Neural cell (in vitro differentiated cells): ENCODE data around the gene NOS1AP. TPM values are rescaled to one million over a fixed set of nuclear protein-coding genes. Genes with fewer than 3 reads are reported as not detected.

Experiments
- H2AFZ ChIP-seq: fragments of 200-600, 300-800 bp; sonication (generic), shearing (Covaris generic); 2 replicates; pipeline ENCODE4 v1.6.0; 2014; ENCODE audit warnings: low read depth, mild to moderate bottlenecking, antibody characterized with exemption, low read length, moderate library complexity
- H3F3A ChIP-seq: fragments of 200-600 bp; shearing (Covaris generic); 2 replicates; pipeline ENCODE4 v1.6.1; 2016; ENCODE audit warnings: mild to moderate bottlenecking, moderate library complexity, mixed read lengths, antibody characterized with exemption, low read length; ENCODE audit not compliant: insufficient read depth, poor library complexity, severe bottlenecking
- H3K27ac ChIP-seq: fragments of 200-600, 300-800 bp; sonication (generic), shearing (Covaris generic); 2 replicates; pipeline ENCODE4 v1.5.1; 2014; ENCODE audit warnings: mild to moderate bottlenecking, low read length, moderate library complexity
- H3K27me3 ChIP-seq: fragments of 300-800, 200-600 bp; sonication (generic), shearing (Covaris generic); 2 replicates; pipeline ENCODE4 v1.6.0; 2014; ENCODE audit warnings: mild to moderate bottlenecking, low read depth, low read length, moderate library complexity; ENCODE audit not compliant: insufficient read depth
- H3K36me3 ChIP-seq: fragments of 300-800, 200-600 bp; sonication (generic), shearing (Covaris generic); 2 replicates; pipeline ENCODE4 v1.5.1; 2014; ENCODE audit warnings: mild to moderate bottlenecking, antibody characterized with exemption, low read length, moderate library complexity; ENCODE audit not compliant: insufficient read depth
- H3K4me2 ChIP-seq: fragments of 300-800, 200-600 bp; sonication (generic), shearing (Covaris generic); 2 replicates; pipeline ENCODE4 v1.6.0; 2014; ENCODE audit warnings: mild to moderate bottlenecking, low read length
- H3K4me3 ChIP-seq: fragments of 300-800, 200-600 bp; sonication (generic), shearing (Covaris generic); 2 replicates; pipeline ENCODE4 v1.5.1; 2014; ENCODE audit warnings: mild to moderate bottlenecking, low read length, moderate library complexity
- H3K79me2 ChIP-seq: fragments of 200-600 bp; shearing (Covaris generic); replicated peaks from 2 replicates; pipeline ENCODE4 v1.6.0; 2014; ENCODE audit warnings: mild to moderate bottlenecking, low read length, moderate library complexity; ENCODE audit not compliant: insufficient read depth
- H3K9ac ChIP-seq: fragments of 300-800, 200-600 bp; sonication (generic), shearing (Covaris generic); 2 replicates; pipeline ENCODE4 v1.6.1; 2016; ENCODE audit warnings: mild to moderate bottlenecking, low read length, mixed read lengths
- H3K9me2 ChIP-seq: fragments of 200-600 bp; shearing (Covaris generic); 2 replicates; pipeline ENCODE4 v1.6.1; 2016; ENCODE audit warnings: mild to moderate bottlenecking, low read length, mixed read lengths; ENCODE audit not compliant: insufficient read depth
- H3K9me3 ChIP-seq: fragments of 200-600, 300-800 bp; sonication (generic), shearing (Covaris generic); 2 replicates; pipeline ENCODE4 v1.6.1; 2016; ENCODE audit warnings: mild to moderate bottlenecking, mixed run types, low read length, moderate library complexity, mixed read lengths
- H4K20me1 ChIP-seq: fragments of 200-600 bp; shearing (Covaris generic); 2 replicates; pipeline ENCODE4 v1.6.1; 2016; ENCODE audit warnings: mild to moderate bottlenecking, mixed run types; ENCODE audit not compliant: insufficient read depth
- EP300 ChIP-seq: fragments of 450-650 bp; conservative IDR thresholded peaks from 2 replicates; pipeline ENCODE4 v1.6.1; 2014; ENCODE audit warnings: antibody characterized with exemption, mild to moderate bottlenecking, moderate library complexity; ENCODE audit not compliant: poor library complexity, severe bottlenecking
- EZH2 ChIP-seq: fragments of 200-600, 300-800 bp; shearing (Covaris generic), sonication (generic); IDR thresholded peaks from 2 replicates; pipeline ENCODE4 v1.6.1; 2014; ENCODE audit warnings: antibody characterized with exemption, low read length, borderline replicate concordance, mild to moderate bottlenecking; ENCODE audit not compliant: insufficient read depth, poor library complexity, severe bottlenecking
- MXI1 ChIP-seq: fragments of 450-650 bp; conservative IDR thresholded peaks from 2 replicates; pipeline ENCODE4 v1.6.1; 2014; ENCODE audit warnings: antibody characterized with exemption, mild to moderate bottlenecking; ENCODE audit not compliant: poor library complexity, severe bottlenecking
- POLR2AphosphoS5 ChIP-seq: IDR thresholded peaks from 2 replicates; pipeline ENCODE4 v1.6.1; 2012
- RAD21 ChIP-seq: fragments of 450-650 bp; conservative IDR thresholded peaks from 2 replicates; pipeline ENCODE4 v1.6.1; 2014; ENCODE audit warnings: antibody characterized with exemption, mild to moderate bottlenecking, moderate library complexity
- SMC3 ChIP-seq: fragments of 450-650 bp; conservative IDR thresholded peaks from 2 replicates; pipeline ENCODE4 v1.6.1; 2014; ENCODE audit warnings: antibody characterized with exemption, mild to moderate bottlenecking, moderate library complexity; ENCODE audit not compliant: poor library complexity
- TAF1 ChIP-seq: IDR thresholded peaks from 2 replicates; pipeline ENCODE4 v1.6.1; 2012; ENCODE audit warnings: low read depth
- polyA plus RNA-seq: library from polyadenylated mRNA; depleted of rRNA; stranded (reverse); fragments of >200 nt; gene quantifications from 2 replicates; pipeline ENCODE4 v1.2.3, GENCODE V29; 2014
- TF ChIP-seq, protein P1 (sequence below): IDR thresholded peaks from 2 replicates; pipeline ENCODE4 v1.6.1; 2012; ENCODE audit warnings: borderline replicate concordance
- TF ChIP-seq, protein P2 (sequence below): fragments of 450-650 bp; IDR thresholded peaks from 2 replicates; pipeline ENCODE4 v1.5.1; 2014; ENCODE audit warnings: antibody characterized with exemption, mild to moderate bottlenecking, moderate library complexity; ENCODE audit not compliant: poor library complexity, severe bottlenecking

Gene NOS1AP
- polyA plus RNA-seq, 1 donor from 2014 or later: 5.3 TPM

DNA sequence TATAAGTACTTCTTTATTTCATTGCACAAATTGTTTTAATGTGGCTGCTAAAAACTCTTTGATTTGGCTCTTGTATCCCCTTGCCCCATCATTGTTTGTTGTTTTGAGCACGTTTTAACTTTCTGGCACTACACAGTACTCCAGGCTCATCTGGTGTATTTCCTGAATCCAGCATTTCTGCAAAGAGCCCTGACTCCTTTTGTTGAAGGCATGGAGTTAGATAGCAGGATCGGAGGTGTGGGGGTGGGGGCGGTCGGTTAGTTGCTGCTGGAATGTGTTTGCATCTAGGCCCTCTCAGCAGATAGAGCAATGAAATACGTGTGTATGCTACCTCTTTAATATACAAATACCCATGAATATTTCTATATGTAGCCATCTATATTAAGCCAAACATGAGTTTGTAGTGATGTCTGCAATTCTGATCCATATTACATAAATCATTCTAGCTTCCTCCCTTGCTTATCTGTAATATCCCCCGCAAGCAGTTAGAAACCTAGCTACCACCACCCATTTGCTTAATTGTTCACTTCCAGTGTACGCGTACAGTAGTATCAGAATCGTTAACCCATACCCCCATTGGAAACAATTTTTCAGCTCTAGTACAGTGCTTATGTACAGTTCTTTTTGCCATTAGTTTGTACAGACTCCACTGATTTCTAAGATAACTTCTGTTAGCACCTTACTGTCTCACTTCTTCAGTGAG is 106.0 kb downstream of the NOS1AP start:
- no peaks in the 10 kb centered on the region for H3K9me2 ChIP-seq
- H3K9ac ChIP-seq: no peak overlapping the region
- no peak overlapping the region for H3K4me3 ChIP-seq
- H4K20me1 ChIP-seq: no peaks in the 10 kb centered on the region
- peaks cover 15% of the 10 kb centered on the region for H3K79me2 ChIP-seq
- no peak overlapping the region for H3K27ac ChIP-seq
- no peak overlapping the region for H3K4me2 ChIP-seq
- TF ChIP-seq, protein P1, sequence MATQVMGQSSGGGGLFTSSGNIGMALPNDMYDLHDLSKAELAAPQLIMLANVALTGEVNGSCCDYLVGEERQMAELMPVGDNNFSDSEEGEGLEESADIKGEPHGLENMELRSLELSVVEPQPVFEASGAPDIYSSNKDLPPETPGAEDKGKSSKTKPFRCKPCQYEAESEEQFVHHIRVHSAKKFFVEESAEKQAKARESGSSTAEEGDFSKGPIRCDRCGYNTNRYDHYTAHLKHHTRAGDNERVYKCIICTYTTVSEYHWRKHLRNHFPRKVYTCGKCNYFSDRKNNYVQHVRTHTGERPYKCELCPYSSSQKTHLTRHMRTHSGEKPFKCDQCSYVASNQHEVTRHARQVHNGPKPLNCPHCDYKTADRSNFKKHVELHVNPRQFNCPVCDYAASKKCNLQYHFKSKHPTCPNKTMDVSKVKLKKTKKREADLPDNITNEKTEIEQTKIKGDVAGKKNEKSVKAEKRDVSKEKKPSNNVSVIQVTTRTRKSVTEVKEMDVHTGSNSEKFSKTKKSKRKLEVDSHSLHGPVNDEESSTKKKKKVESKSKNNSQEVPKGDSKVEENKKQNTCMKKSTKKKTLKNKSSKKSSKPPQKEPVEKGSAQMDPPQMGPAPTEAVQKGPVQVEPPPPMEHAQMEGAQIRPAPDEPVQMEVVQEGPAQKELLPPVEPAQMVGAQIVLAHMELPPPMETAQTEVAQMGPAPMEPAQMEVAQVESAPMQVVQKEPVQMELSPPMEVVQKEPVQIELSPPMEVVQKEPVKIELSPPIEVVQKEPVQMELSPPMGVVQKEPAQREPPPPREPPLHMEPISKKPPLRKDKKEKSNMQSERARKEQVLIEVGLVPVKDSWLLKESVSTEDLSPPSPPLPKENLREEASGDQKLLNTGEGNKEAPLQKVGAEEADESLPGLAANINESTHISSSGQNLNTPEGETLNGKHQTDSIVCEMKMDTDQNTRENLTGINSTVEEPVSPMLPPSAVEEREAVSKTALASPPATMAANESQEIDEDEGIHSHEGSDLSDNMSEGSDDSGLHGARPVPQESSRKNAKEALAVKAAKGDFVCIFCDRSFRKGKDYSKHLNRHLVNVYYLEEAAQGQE: no peak
- TF ChIP-seq EZH2 (no peak), TAF1 (no peak), SMC3 (no peak), POLR2AphosphoS5 (no peak), EP300 (no peak), RAD21 (no peak), MXI1 (no peak)
- TF ChIP-seq, protein P2, sequence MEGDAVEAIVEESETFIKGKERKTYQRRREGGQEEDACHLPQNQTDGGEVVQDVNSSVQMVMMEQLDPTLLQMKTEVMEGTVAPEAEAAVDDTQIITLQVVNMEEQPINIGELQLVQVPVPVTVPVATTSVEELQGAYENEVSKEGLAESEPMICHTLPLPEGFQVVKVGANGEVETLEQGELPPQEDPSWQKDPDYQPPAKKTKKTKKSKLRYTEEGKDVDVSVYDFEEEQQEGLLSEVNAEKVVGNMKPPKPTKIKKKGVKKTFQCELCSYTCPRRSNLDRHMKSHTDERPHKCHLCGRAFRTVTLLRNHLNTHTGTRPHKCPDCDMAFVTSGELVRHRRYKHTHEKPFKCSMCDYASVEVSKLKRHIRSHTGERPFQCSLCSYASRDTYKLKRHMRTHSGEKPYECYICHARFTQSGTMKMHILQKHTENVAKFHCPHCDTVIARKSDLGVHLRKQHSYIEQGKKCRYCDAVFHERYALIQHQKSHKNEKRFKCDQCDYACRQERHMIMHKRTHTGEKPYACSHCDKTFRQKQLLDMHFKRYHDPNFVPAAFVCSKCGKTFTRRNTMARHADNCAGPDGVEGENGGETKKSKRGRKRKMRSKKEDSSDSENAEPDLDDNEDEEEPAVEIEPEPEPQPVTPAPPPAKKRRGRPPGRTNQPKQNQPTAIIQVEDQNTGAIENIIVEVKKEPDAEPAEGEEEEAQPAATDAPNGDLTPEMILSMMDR: no peak
- H2AFZ ChIP-seq: no peak overlapping the region
- no peaks in the 10 kb centered on the region for H3K27me3 ChIP-seq
- H3K9me3 ChIP-seq: no peaks in the 10 kb centered on the region
- no peaks in the 10 kb centered on the region for H3F3A ChIP-seq
- H3K36me3 ChIP-seq: no peaks in the 10 kb centered on the region

DNA sequence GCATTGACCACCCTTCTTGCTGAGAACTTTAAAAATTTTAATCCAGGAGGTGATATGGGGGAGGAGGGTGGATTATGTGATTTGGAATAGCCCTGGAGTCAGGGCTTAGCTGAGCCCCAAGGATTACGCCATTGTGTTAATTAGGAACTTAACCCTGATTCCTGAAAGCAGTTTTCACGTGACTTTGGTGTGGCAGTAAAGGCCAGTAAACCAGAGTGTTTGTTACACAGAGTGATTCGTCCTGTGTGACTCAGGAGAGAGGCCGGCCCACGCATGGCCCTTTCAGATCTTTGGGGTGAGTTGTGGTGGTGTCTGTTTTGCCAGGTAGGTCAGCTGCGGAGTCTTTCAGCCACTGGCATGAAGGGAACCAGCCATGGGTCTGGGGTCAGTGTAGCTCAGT is 107.6 kb downstream of the NOS1AP start:
- Histone ChIP-seq H3K9ac (no peak overlapping the region), H3K27me3 (no peaks in the 10 kb centered on the region), H3K27ac (no peak overlapping the region), H4K20me1 (no peaks in the 10 kb centered on the region), H3K36me3 (no peaks in the 10 kb centered on the region), H3K79me2 (peaks cover 11% of the 10 kb centered on the region), H2AFZ (no peak overlapping the region), H3K9me3 (no peaks in the 10 kb centered on the region), H3F3A (no peaks in the 10 kb centered on the region), H3K4me3 (no peak overlapping the region), H3K9me2 (no peaks in the 10 kb centered on the region), H3K4me2 (no peak overlapping the region)
- TF ChIP-seq EP300: no peak
- no peak for TF ChIP-seq SMC3
- no peak for TF ChIP-seq EZH2
